Mucosa of descending colon (tissue), 3 donors: Measurements from ENCODE around the gene DOK7. TPM values are rescaled to one million over a fixed set of nuclear protein-coding genes. Genes with fewer than 3 reads are reported as not detected.

ENCODE experiments used
- ATAC-seq: fragments of 200-7000 bp; cut with Tn5 transposase; one replicate; pipeline ENCODE4 v1.9.1; 2020; ENCODE audit warnings: mild to moderate bottlenecking, moderate library complexity
- DNase-seq, 3 donors: peaks; one replicate each; pipeline ENCODE4 v3.0.0-alpha.2; 2020
- H3K36me3 ChIP-seq: fragments of 200-600 bp; one replicate; pipeline ENCODE4 v1.8.0; 2021; ENCODE audit warnings: low read depth, mild to moderate bottlenecking
- H3K4me1 ChIP-seq: fragments of 200-600 bp; one replicate; pipeline ENCODE4 v1.8.0; 2021; ENCODE audit warnings: low read depth, mild to moderate bottlenecking
- H3K4me3 ChIP-seq: fragments of 200-600 bp; one replicate; pipeline ENCODE4 v1.8.0; 2021; ENCODE audit warnings: mild to moderate bottlenecking
- H3K9me3 ChIP-seq: fragments of 200-600 bp; one replicate; pipeline ENCODE4 v1.8.0; 2021; ENCODE audit warnings: mild to moderate bottlenecking
- intact Hi-C, 2 donors: fragments of 100-400 bp; cut with DNase I in 1 of 2; cut with micrococcal nuclease in 1 of 2; formaldehyde crosslinking; loops; one replicate each; pipeline versions ENCODE4 v1.11.0 to v1.11.1; 2022; cut with DNase I, micrococcal nuclease
- total RNA-seq, 3 donors: library from RNA; stranded (reverse); fragmentation: NEBNext Ultra II Directional in 2 of 3; extraction: Animal tissue kit (Norgen Biotek cat#: 25700) in 2 of 3; gene quantifications; one replicate each; pipeline versions ENCODE4 v1.2.1 to v1.2.4, GENCODE V29; 2021 to 2023
- TF ChIP-seq, protein P1 (sequence below): fragments of 200-600 bp; IDR thresholded peaks from one replicate; pipeline ENCODE4 v1.8.0; 2022; ENCODE audit warnings: antibody characterized with exemption, mild to moderate bottlenecking
- donor health status: DM: no; HTN: no; CAD: no; lungs with moderate emphysema.
- donor health status: DM: no; HTN: no; CAD: no.
- donor health status: DM: no; HTN: yes; CAD: no.

Gene DOK7
- total RNA-seq, 3 donors from 2014 or later, result 0.28 to 0.61 (median 0.39) TPM

DNA sequence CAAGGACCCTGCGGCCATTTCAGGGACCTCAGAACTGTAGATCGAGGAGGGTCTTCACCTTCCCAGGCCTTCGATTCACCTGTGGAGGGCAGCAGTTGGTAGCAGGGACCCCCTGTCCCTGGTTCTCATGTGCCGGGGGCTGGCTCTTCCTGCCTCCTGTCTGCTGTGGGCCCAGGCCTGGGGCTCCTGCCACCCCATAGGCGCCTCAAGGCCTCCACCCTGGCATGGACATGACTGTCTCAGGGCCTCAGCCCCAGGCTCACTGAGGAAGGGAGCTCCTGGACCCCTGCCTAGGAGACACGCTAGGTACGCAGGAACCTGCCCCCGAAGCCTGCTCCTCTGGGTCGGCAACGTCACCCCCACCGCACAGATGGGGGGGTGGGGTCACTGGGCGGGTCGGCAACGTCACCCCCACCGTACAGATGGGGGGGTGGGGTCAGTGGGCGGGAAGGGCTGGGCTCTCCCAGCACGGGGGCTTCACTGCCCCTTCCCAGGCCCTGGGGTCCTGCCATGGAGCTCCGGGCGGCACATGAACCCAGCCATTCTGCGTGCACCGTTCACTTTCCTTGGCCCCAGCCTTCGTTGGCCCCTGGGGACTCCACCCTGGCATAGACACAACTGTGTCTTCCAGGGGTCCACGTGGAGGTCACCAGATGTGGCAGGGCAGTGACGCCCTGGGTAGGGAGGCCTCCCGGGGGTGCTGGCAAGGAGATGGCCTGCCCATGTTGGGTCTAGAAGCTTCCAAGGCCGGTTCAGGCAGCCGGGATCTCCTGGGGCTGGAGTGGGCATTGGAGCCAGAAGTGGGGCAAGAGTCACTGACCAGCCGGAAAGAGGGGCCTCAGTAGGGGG lies 24.9 kb upstream of the DOK7 start:
- TF ChIP-seq, protein P1, sequence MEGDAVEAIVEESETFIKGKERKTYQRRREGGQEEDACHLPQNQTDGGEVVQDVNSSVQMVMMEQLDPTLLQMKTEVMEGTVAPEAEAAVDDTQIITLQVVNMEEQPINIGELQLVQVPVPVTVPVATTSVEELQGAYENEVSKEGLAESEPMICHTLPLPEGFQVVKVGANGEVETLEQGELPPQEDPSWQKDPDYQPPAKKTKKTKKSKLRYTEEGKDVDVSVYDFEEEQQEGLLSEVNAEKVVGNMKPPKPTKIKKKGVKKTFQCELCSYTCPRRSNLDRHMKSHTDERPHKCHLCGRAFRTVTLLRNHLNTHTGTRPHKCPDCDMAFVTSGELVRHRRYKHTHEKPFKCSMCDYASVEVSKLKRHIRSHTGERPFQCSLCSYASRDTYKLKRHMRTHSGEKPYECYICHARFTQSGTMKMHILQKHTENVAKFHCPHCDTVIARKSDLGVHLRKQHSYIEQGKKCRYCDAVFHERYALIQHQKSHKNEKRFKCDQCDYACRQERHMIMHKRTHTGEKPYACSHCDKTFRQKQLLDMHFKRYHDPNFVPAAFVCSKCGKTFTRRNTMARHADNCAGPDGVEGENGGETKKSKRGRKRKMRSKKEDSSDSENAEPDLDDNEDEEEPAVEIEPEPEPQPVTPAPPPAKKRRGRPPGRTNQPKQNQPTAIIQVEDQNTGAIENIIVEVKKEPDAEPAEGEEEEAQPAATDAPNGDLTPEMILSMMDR, result no peak
- peak in 1 of 3 donors; percentile 24 for DNase-seq
- Histone ChIP-seq H3K4me3 (no peak overlapping the region), H3K4me1 (no peaks in the 10 kb centered on the region), H3K36me3 (no peaks in the 10 kb centered on the region), H3K9me3 (no peaks in the 10 kb centered on the region)
- intact Hi-C loops, result no loop called here
- no peak for ATAC-seq

DNA sequence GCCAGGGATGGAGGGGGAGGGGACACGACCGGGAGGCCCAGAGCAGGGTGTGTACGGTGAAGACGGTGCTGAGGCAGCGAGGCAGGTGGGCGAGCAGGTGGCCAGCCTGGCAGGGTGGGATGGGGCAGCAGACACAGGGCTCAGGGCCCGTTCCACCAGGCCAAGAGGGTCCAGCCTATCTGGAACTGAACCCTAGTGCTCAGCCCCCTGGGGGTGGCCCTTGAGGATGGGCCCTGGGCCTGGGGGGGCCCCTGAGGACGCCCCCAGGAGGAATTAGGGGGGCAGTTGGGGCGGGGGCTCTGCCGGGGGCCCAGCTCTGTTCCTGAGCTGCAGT lies 24.3 kb upstream of the DOK7 start:
- Histone ChIP-seq H3K4me1 (no peaks in the 10 kb centered on the region), H3K36me3 (no peaks in the 10 kb centered on the region), H3K9me3 (no peaks in the 10 kb centered on the region), H3K4me3 (no peak overlapping the region)
- ATAC-seq, result no peak
- intact Hi-C loops, result no loop called here
- DNase-seq, result peak in 1 of 3 donors; percentile 19
- TF ChIP-seq, protein P1, result no peak

DNA sequence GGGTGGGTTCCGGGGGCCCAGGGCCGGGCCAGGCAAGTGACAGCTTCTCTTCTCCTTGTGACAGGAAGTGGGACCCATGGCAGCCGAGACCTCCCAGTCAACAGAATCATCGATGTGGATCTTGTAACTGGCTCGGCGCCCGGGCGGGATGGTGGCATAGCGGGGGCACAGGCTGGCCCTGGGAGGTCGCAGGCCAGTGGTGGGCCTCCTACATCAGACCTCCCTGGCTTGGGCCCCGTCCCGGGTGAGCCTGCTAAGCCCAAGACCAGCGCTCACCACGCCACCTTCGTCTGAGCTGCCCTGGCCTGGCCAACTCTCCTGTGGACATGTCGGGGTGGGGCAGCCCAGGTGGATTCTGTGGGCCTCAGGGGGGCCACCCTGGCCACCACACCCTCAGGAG lies 23.7 kb upstream of the DOK7 start:
- TF ChIP-seq, protein P1, result no peak
- ATAC-seq, result no peak
- intact Hi-C loops, result no loop called here
- DNase-seq, result peak in 2 of 3 donors; percentile 18 to 50
- no peaks in the 10 kb centered on the region for H3K4me1 ChIP-seq
- H3K36me3 ChIP-seq, result no peaks in the 10 kb centered on the region
- H3K9me3 ChIP-seq, result no peaks in the 10 kb centered on the region
- H3K4me3 ChIP-seq, result no peak overlapping the region

DNA sequence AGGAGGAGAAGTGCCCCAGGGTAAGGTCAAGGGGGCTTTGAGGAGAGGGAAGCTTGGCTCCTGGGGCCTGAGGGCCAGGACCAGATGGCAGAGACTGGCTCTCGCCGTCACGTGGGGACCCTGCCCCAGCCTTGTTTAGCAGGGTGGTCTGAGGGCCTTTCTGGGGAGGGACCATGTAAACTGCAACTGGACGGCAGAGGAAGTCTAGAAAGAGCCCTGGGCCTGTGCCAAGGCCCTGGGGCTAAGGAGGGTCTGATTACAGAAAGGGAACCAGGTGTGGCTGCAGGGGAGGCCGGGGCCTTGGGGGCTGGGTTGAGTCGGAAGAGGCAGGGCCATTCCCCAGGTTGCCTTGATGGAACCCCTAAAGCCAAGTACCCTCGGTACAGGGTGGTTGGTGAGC lies 23.1 kb upstream of the DOK7 start:
- no peak overlapping the region for H3K4me3 ChIP-seq
- TF ChIP-seq, protein P1, result no peak
- intact Hi-C loops, result loop anchor here in 1 of 2 donors (5.0 kb wide), 1 partner anchor 93 kb away; no protein-coding TSS in a partner anchor
- H3K4me1 ChIP-seq, result no peaks in the 10 kb centered on the region
- no peaks in the 10 kb centered on the region for H3K36me3 ChIP-seq
- H3K9me3 ChIP-seq, result no peaks in the 10 kb centered on the region
- peak in 1 of 3 donors; percentile 16 for DNase-seq
- no peak for ATAC-seq

DNA sequence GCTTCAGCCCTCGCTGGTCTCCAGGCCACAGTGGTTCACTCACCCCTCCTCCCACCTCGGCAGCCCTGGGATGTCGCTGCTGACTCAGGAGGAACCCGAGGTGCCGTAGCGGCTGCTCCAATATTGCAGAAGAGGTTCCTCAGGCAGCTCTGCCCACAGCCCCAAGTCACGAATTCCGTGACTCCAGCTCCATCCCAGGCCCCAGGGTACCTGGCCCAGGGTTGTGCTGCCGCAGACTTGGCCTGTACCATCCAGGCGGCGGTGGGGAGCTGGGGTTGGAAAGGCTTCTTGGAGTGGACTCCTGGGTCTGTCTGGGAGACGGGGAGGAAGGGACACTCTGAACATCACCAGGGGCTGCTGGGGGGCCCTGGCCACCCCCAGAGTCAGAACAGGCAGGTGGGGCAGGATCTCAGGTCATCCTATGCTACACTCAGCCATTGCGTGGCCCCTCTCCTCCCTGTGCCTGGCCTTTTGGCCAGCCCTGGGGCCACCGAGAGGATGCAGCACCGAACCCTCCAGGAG lies 22.1 kb upstream of the DOK7 start:
- no peak overlapping the region for H3K4me3 ChIP-seq
- TF ChIP-seq, protein P1, result no peak
- H3K36me3 ChIP-seq, result no peaks in the 10 kb centered on the region
- no peak for ATAC-seq
- DNase-seq, result peak in 2 of 3 donors; percentile 25 to 48
- intact Hi-C loops, result loop anchor here in 1 of 2 donors (5.0 kb wide), 1 partner anchor 94 kb away; no protein-coding TSS in a partner anchor
- no peaks in the 10 kb centered on the region for H3K4me1 ChIP-seq
- H3K9me3 ChIP-seq, result no peaks in the 10 kb centered on the region
